ENCODE results near the gene EME1.

- TF ChIP-seq, protein P1, sequence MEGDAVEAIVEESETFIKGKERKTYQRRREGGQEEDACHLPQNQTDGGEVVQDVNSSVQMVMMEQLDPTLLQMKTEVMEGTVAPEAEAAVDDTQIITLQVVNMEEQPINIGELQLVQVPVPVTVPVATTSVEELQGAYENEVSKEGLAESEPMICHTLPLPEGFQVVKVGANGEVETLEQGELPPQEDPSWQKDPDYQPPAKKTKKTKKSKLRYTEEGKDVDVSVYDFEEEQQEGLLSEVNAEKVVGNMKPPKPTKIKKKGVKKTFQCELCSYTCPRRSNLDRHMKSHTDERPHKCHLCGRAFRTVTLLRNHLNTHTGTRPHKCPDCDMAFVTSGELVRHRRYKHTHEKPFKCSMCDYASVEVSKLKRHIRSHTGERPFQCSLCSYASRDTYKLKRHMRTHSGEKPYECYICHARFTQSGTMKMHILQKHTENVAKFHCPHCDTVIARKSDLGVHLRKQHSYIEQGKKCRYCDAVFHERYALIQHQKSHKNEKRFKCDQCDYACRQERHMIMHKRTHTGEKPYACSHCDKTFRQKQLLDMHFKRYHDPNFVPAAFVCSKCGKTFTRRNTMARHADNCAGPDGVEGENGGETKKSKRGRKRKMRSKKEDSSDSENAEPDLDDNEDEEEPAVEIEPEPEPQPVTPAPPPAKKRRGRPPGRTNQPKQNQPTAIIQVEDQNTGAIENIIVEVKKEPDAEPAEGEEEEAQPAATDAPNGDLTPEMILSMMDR (IDR thresholded peaks at IDR 0.05) = no peak
- TF ChIP-seq POLR2A (IDR thresholded peaks at IDR 0.05) = no peak
Observed at GRCh38 chr17:50354198-50354597, 18.8 kb upstream of the EME1 start.

Data from right lobe of liver (tissue), 4 donors.